Ovary (tissue), 3 donors: ENCODE data around the gene QRFPR.

Experiments used
- EP300 ChIP-seq: sonication (generic); formaldehyde crosslinking; IDR thresholded peaks from one replicate; pipeline ENCODE4 v1.6.1; 2017; ENCODE audit warnings: antibody characterized with exemption
- TF ChIP-seq, protein P1 (sequence below), 3 donors: fragments of 450-650 bp in 2 of 3; fragments of 200-600 bp in 1 of 3; IDR thresholded peaks; one replicate each; pipeline versions ENCODE4 v1.5.1 to v1.8.0; 2016 to 2022; ENCODE audit warnings: antibody characterized with exemption in 3 of 3, mild to moderate bottlenecking in 1 of 3
- donor health status: DM: no; HTN: no; CAD: no.

DNA sequence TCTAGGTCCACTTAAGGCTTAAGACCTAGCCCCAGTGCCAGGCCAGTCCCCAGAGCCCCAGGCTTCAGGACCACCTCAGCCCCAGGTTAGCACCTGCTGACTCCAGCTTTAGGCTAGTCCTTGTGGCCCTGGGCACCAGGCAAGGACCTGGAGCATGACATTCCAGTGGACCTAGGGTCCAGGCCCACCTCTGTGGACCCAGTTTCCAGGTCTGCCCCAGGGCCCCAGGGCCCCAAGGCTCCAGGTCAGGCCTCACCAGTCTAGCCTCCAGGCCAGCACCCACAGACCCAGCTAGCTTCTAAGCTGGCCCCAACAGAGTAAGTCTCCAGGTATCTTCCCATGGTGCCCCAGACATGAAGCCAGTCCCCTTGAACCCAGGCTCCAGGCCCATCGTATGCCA is 97.5 kb downstream of the QRFPR start:
- TF ChIP-seq, protein P1, sequence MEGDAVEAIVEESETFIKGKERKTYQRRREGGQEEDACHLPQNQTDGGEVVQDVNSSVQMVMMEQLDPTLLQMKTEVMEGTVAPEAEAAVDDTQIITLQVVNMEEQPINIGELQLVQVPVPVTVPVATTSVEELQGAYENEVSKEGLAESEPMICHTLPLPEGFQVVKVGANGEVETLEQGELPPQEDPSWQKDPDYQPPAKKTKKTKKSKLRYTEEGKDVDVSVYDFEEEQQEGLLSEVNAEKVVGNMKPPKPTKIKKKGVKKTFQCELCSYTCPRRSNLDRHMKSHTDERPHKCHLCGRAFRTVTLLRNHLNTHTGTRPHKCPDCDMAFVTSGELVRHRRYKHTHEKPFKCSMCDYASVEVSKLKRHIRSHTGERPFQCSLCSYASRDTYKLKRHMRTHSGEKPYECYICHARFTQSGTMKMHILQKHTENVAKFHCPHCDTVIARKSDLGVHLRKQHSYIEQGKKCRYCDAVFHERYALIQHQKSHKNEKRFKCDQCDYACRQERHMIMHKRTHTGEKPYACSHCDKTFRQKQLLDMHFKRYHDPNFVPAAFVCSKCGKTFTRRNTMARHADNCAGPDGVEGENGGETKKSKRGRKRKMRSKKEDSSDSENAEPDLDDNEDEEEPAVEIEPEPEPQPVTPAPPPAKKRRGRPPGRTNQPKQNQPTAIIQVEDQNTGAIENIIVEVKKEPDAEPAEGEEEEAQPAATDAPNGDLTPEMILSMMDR (IDR thresholded peaks at IDR 0.05) = no peak
- no peak for TF ChIP-seq EP300
